Hepatocyte (in vitro differentiated cells): ENCODE measurements around the gene RABGAP1L.

ENCODE experiments used
- EZH2 ChIP-seq: fragments of 200-600 bp; sonication (generic); IDR thresholded peaks from 2 replicates; pipeline ENCODE4 v1.6.1; 2016; ENCODE audit warnings: antibody characterized with exemption, mild to moderate bottlenecking, borderline replicate concordance
- EZH2phosphoT487 ChIP-seq: fragments of 200-600 bp; sonication (generic); IDR thresholded peaks from one replicate; pipeline ENCODE4 v1.6.1; 2018; ENCODE audit warnings: antibody characterized with exemption, mild to moderate bottlenecking, low read depth, moderate library complexity; ENCODE audit not compliant: unreplicated experiment, severe bottlenecking
- TF ChIP-seq, protein P1 (sequence below): fragments of 200-600 bp; sonication (generic); IDR thresholded peaks from 2 replicates; pipeline ENCODE4 v1.5.1; 2016; ENCODE audit warnings: antibody characterized with exemption, mild to moderate bottlenecking; ENCODE audit not compliant: poor library complexity

DNA sequence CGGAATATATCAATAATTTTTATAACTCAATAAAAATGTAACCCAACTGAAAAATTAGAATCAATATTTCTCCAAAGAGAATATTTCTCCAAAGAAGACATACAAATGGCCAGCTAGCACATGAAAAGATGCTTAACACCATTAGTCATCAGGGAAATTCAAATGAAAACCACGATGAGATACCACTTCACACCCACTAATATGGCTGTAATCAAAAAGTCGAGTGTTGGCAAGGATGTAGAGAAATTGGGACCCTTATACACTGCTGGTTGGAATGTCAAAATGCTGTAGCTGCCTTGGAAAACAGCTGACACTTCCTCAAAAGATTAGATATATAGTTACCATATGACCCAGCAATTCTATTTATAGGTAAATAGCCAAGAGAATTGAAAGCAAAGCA is 421.5 kb downstream of the RABGAP1L start:
- TF ChIP-seq, protein P1, sequence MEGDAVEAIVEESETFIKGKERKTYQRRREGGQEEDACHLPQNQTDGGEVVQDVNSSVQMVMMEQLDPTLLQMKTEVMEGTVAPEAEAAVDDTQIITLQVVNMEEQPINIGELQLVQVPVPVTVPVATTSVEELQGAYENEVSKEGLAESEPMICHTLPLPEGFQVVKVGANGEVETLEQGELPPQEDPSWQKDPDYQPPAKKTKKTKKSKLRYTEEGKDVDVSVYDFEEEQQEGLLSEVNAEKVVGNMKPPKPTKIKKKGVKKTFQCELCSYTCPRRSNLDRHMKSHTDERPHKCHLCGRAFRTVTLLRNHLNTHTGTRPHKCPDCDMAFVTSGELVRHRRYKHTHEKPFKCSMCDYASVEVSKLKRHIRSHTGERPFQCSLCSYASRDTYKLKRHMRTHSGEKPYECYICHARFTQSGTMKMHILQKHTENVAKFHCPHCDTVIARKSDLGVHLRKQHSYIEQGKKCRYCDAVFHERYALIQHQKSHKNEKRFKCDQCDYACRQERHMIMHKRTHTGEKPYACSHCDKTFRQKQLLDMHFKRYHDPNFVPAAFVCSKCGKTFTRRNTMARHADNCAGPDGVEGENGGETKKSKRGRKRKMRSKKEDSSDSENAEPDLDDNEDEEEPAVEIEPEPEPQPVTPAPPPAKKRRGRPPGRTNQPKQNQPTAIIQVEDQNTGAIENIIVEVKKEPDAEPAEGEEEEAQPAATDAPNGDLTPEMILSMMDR, result no peak
- TF ChIP-seq EZH2phosphoT487 (no peak), EZH2 (no peak)
